K562 (cell line): Measurements from ENCODE around the gene PARD6B. TPM values are rescaled to one million over a fixed set of nuclear protein-coding genes. Genes with fewer than 3 reads are reported as not detected.

ENCODE experiments used
- ATAC-seq: fragments of 200-7000 bp; cut with Tn5 transposase; 3 replicates; pipeline ENCODE4 v1.9.1; 2020; ENCODE audit warnings: moderate library complexity
- BruUV-seq: library from RNA; stranded (reverse); fragments of 400-500 nt; replicated peaks from 2 replicates; lab custom pipeline; 2021; lab: Mats Ljungman, UMichigan
- CTCF ChIA-PET: fragments of 300-600 bp; formaldehyde crosslinking; extraction: SDS; loops from one replicate; lab custom pipeline; 2021; ENCODE audit warnings: low intra/inter-chr PET ratio; lab: Yijun Ruan, JAX
- POLR2A ChIA-PET: fragments of 300-600, 350-650 bp; sonication (Branson Sonifier 250); formaldehyde crosslinking; extraction: SDS; loops from one replicate; lab custom pipeline; 2021; ENCODE audit warnings: antibody characterized with exemption, inconsistent platforms; lab: Yijun Ruan, JAX
- DNase-seq, 4 experiments: peaks; one replicate each; pipeline versions ENCODE4 v3.0.0 to v3.0.0-alpha.2; 2011 to 2018; ENCODE audit warnings: low spot score in 3 of 4, mixed read lengths in 3 of 4; ENCODE audit errors: extremely low read depth in 1 of 4
- FAIRE-seq: peaks from 2 replicates; lab custom pipeline; 2011; peaks lifted over from hg19 to GRCh38; lab: Jason Lieb, UNC
- H2AFZ ChIP-seq: 2 replicates; pipeline ENCODE4 v1.6.0; 2011; ENCODE audit warnings: low read depth, low read length, control low read depth, inconsistent platforms
- H3K27ac ChIP-seq: fragments of 200-600 bp; 3 replicates; pipeline ENCODE4 v1.8.0; 2011; ENCODE audit warnings: low read depth, mild to moderate bottlenecking, control low read depth, inconsistent platforms, low read length, moderate library complexity, mixed read lengths; ENCODE audit errors: extremely low read depth
- H3K27me3 ChIP-seq, 2 experiments: fragments of 300-600 bp in 1 of 2; 2 replicates in 1 of 2; 3 replicates in 1 of 2; pipeline versions ENCODE4 v1.6.0 to v1.8.0; 2011; ENCODE audit warnings: inconsistent platforms in 2 of 2, low read length in 2 of 2, mild to moderate bottlenecking in 1 of 2, mixed read lengths in 1 of 2, moderate library complexity in 1 of 2; ENCODE audit not compliant: control insufficient read depth in 2 of 2, insufficient read depth in 2 of 2
- H3K36me3 ChIP-seq: fragments of 300-600 bp; 3 replicates; pipeline ENCODE4 v1.8.0; 2011; ENCODE audit warnings: mild to moderate bottlenecking, low read length, inconsistent platforms; ENCODE audit not compliant: control insufficient read depth, insufficient read depth
- H3K4me1 ChIP-seq, 2 experiments: fragments of 200-600 bp in 1 of 2; replicated peaks in 1 of 2; 2 replicates in 1 of 2; 3 replicates in 1 of 2; pipeline versions ENCODE4 v1.5.1 to v1.8.0; 2011; ENCODE audit warnings: inconsistent platforms in 2 of 2, low read length in 2 of 2, mild to moderate bottlenecking in 1 of 2, mixed read lengths in 1 of 2, moderate library complexity in 1 of 2; ENCODE audit not compliant: control insufficient read depth in 2 of 2, insufficient read depth in 2 of 2
- H3K4me2 ChIP-seq: 2 replicates; pipeline ENCODE4 v1.6.1; 2011; ENCODE audit warnings: low read length, control low read depth, inconsistent platforms, mixed read lengths; ENCODE audit not compliant: insufficient read depth
- H3K4me3 ChIP-seq: fragments of 200-600 bp; sonication (generic), shearing (Covaris generic); 2 replicates; pipeline ENCODE4 v1.5.1; 2016; ENCODE audit warnings: control low read depth, inconsistent platforms
- H3K79me2 ChIP-seq: fragments of 200-600 bp; 3 replicates; pipeline ENCODE4 v1.8.0; 2011; ENCODE audit warnings: low read length, inconsistent platforms; ENCODE audit not compliant: control insufficient read depth, insufficient read depth
- H3K9ac ChIP-seq, 2 experiments: 2 replicates each; pipeline versions ENCODE4 v1.6.0 to v1.6.1; 2011; ENCODE audit warnings: low read depth in 2 of 2, low read length in 2 of 2, control low read depth in 1 of 2, inconsistent platforms in 1 of 2, mild to moderate bottlenecking in 1 of 2, mixed read lengths in 1 of 2; ENCODE audit not compliant: insufficient read depth in 1 of 2
- H3K9me1 ChIP-seq: one replicate; pipeline ENCODE4 v1.6.0; 2011; ENCODE audit warnings: inconsistent platforms, mild to moderate bottlenecking, low read length, moderate library complexity; ENCODE audit not compliant: control insufficient read depth, insufficient read depth
- H3K9me3 ChIP-seq: replicated peaks from 2 replicates; pipeline ENCODE4 v1.5.1; 2011; ENCODE audit warnings: low read depth, low read length, inconsistent platforms; ENCODE audit not compliant: control insufficient read depth, insufficient read depth
- H4K20me1 ChIP-seq: replicated peaks from 2 replicates; pipeline ENCODE4 v1.6.1; 2011; ENCODE audit warnings: low read length, inconsistent platforms, mixed read lengths; ENCODE audit not compliant: control insufficient read depth, insufficient read depth
- HMGXB4 ChIP-seq: sonication (generic); formaldehyde crosslinking; IDR thresholded peaks from 2 replicates; pipeline ENCODE4 v1.8.1; 2023; ENCODE audit warnings: mild to moderate bottlenecking, missing genetic modification reagents
- MCM2 ChIP-seq: fragments of 450-650 bp; IDR thresholded peaks from 2 replicates; pipeline ENCODE4 v1.6.1; 2017; ENCODE audit warnings: low read depth, mild to moderate bottlenecking
- POLR2G ChIP-seq: fragments of 200-400 bp; formaldehyde crosslinking; IDR thresholded peaks from 2 replicates; pipeline ENCODE4 v1.6.1; 2017; ENCODE audit warnings: low read depth, mild to moderate bottlenecking, antibody characterized with exemption, low read length, moderate library complexity
- SLC30A9 ChIP-seq: fragments of 250-450 bp; sonication (Bioruptor Pico); IDR thresholded peaks from 2 replicates; pipeline ENCODE4 v1.8.0; 2022; ENCODE audit warnings: mild to moderate bottlenecking, moderate library complexity
- ZBTB11 ChIP-seq, 3 experiments: fragments of 200-800 bp in 1 of 3; fragments of 250-450 bp in 1 of 3; fragments of 450-650 bp in 1 of 3; sonication (Bioruptor Pico) in 1 of 3; sonication (Bioruptor generic) in 1 of 3; formaldehyde crosslinking in 1 of 3; IDR thresholded peaks; 2 replicates each; pipeline versions ENCODE4 v1.6.1 to v1.8.0; 2016 to 2022; ENCODE audit warnings: mild to moderate bottlenecking in 2 of 3, missing genetic modification characterization in 2 of 3, missing compliant biosample characterization in 1 of 3, moderate library complexity in 1 of 3
- ZFPM2 ChIP-seq: fragments of 250-450 bp; sonication (Bioruptor Pico); IDR thresholded peaks from 2 replicates; pipeline ENCODE4 v1.5.1; 2022; ENCODE audit warnings: mild to moderate bottlenecking
- WGBS: fragments of 100-300 bp; shearing (Covaris generic); methylation state at CpG from one replicate; pipeline ENCODE4 v1.1.6; 2016; ENCODE audit warnings: low coverage, mixed read lengths; ENCODE audit not compliant: insufficient coverage; ENCODE audit errors: missing lambda C conversion rate; 5-methylcytosine and 5-hydroxymethylcytosine counted together
- in situ Hi-C: fragments of 300-500 bp; cut with MboI; formaldehyde crosslinking; loops from 4 replicates; pipeline ENCODE4 v1.15.0; 2018; ENCODE audit warnings: inconsistent platforms, mixed read lengths
- intact Hi-C: fragments of 100-400 bp; cut with micrococcal nuclease; formaldehyde crosslinking; loops from 2 replicates; pipeline ENCODE4 v1.14.2; 2022
- polyA plus RNA-seq, 8 experiments: library from polyadenylated mRNA; depleted of rRNA in 4 of 8; stranded (reverse) in 5 of 8; unstranded in 3 of 8; fragments of >200 nt; fragmentation: Nextera tagmentation in 2 of 8; fragmentation: Illumina TruSeq in 1 of 8; extraction: Ambion mirVana in 2 of 8; extraction: Trizol in 1 of 8; gene quantifications; 2 replicates each; pipeline versions ENCODE4 v1.2.1 to v1.2.3, GENCODE V29; 2011 to 2014; ENCODE audit warnings: inconsistent platforms in 1 of 8, missing spikeins in 1 of 8
- total RNA-seq, 7 experiments: library from RNA; depleted of rRNA in 6 of 7; stranded (reverse); fragments of >200 nt in 6 of 7; fragmentation: Illumina TruSeq in 2 of 7; extraction: Trizol in 2 of 7; gene quantifications; 2 replicates each; pipeline versions ENCODE4 v1.2.1 to v1.2.3, GENCODE V29; 2011 to 2021; ENCODE audit warnings: low replicate concordance in 1 of 7
- TF ChIP-seq, protein P1 (sequence below): fragments of 250-450 bp; sonication (Bioruptor Pico); IDR thresholded peaks from 2 replicates; pipeline ENCODE4 v1.8.0; 2021; ENCODE audit warnings: mild to moderate bottlenecking, moderate library complexity

PARD6B gene
- total and polyA plus RNA-seq, 9 of the 15 experiments (the other 6 are each of a cell fraction or from before 2014, with no cell fraction given): 1.7 to 12.3 (median 5.5) TPM

DNA sequence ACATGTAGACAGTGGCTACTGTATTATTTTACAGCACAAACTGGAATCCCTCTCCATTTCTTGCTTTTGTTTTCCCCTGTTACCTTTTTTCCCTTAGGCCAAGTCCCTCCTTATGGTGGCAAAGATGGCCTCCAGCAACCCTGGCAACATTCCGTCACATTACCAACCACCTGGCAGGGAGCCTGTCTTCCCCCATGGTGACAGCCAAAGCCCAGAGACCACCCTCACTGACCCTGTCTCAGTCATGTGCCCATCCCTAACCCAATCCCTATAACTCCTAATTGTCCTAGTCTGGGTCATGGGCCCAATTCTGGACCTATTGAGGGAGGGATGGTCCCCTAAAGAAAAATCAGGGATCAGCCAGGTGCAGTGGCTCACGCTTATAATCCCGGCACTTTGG, 27.6 kb downstream of the PARD6B start:
- Histone ChIP-seq H3K4me1 (peaks cover 16 to 19% of the 10 kb centered on the region in 2 experiments), H4K20me1 (no peaks in the 10 kb centered on the region), H3K27ac (no peak overlapping the region), H3K4me3 (no peak overlapping the region), H3K9me3 (no peaks in the 10 kb centered on the region), H3K4me2 (no peak overlapping the region), H3K9me1 (no peaks in the 10 kb centered on the region), H3K9ac (no peak overlapping the region), H3K79me2 (no peaks in the 10 kb centered on the region), H2AFZ (no peak overlapping the region), H3K27me3 (no peaks in the 10 kb centered on the region), H3K36me3 (no peaks in the 10 kb centered on the region)
- no peak for FAIRE-seq
- POLR2A ChIA-PET: interaction anchor here (0.7 kb wide), 1 partner anchor 172 kb away, joined by 3 read pairs; no protein-coding TSS in a partner anchor
- intact Hi-C loops: no loop called here
- TF ChIP-seq SLC30A9 (CRISPR knock-in tag) (no peak), POLR2G (no peak), HMGXB4 (CRISPR knock-in tag) (no peak), MCM2 (no peak), ZFPM2 (CRISPR knock-in tag) (no peak), ZBTB11 (CRISPR knock-in tag; IDR thresholded peaks at IDR 0.05) (peak in 1 of 3 experiments; percentile 70; a peak in 2 of 6 replicates)
- TF ChIP-seq, protein P1, sequence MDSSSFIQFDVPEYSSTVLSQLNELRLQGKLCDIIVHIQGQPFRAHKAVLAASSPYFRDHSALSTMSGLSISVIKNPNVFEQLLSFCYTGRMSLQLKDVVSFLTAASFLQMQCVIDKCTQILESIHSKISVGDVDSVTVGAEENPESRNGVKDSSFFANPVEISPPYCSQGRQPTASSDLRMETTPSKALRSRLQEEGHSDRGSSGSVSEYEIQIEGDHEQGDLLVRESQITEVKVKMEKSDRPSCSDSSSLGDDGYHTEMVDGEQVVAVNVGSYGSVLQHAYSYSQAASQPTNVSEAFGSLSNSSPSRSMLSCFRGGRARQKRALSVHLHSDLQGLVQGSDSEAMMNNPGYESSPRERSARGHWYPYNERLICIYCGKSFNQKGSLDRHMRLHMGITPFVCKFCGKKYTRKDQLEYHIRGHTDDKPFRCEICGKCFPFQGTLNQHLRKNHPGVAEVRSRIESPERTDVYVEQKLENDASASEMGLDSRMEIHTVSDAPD (CRISPR knock-in tag): no peak
- no peak for DNase-seq
- WGBS: 47% methylated on average over 3 of the region's 3 CpGs
- in situ Hi-C loops: no loop called here
- ATAC-seq: no peak
- CTCF ChIA-PET: no interaction called here
- BruUV-seq: no TSS peak
